HepG2 (cell line): Measurements from ENCODE around the gene ZNF700. TPM values are rescaled to one million over a fixed set of nuclear protein-coding genes. Genes with fewer than 3 reads are reported as not detected.

ENCODE experiments used
- ATAC-seq: fragments of 200-7000 bp; cut with Tn5 transposase; 3 replicates; pipeline ENCODE4 v1.9.1; 2020; ENCODE audit warnings: mild to moderate bottlenecking, moderate library complexity
- BruUV-seq: library from RNA; stranded (reverse); fragments of 400-500 nt; replicated peaks from 2 replicates; lab custom pipeline; 2021; lab: Mats Ljungman, UMichigan
- CTCF ChIA-PET: fragments of 300-600 bp; formaldehyde crosslinking; extraction: SDS; loops from one replicate; lab custom pipeline; 2021; ENCODE audit warnings: low total read pairs, inconsistent platforms, low intra/inter-chr PET ratio; lab: Yijun Ruan, JAX
- POLR2A ChIA-PET: fragments of 350-600 bp; sonication (Branson Sonifier 250); formaldehyde crosslinking; loops from one replicate; lab custom pipeline; 2020; ENCODE audit warnings: antibody characterized with exemption, inconsistent platforms; lab: Yijun Ruan, JAX
- DNase-seq: peaks from one replicate; pipeline ENCODE4 v3.0.0-alpha.2; 2015; ENCODE audit warnings: low spot score
- FAIRE-seq: peaks from 3 replicates; lab custom pipeline; 2011; peaks lifted over from hg19 to GRCh38; lab: Jason Lieb, UNC
- H2AFZ ChIP-seq: one replicate; pipeline ENCODE4 v1.6.1; 2011; ENCODE audit warnings: low read length, inconsistent platforms
- H3K27ac ChIP-seq: fragments of 300-600 bp; 3 replicates; pipeline ENCODE4 v1.8.0; 2011; ENCODE audit warnings: mixed run types, mild to moderate bottlenecking, mixed read lengths, low read length, inconsistent platforms; ENCODE audit not compliant: insufficient read depth; ENCODE audit errors: extremely low read length
- H3K27me3 ChIP-seq, 2 experiments: fragments of 200-600 bp in 1 of 2; 2 replicates in 1 of 2; 3 replicates in 1 of 2; pipeline versions ENCODE4 v1.6.0 to v1.8.0; 2011; ENCODE audit warnings: low read length in 2 of 2, mild to moderate bottlenecking in 2 of 2, moderate library complexity in 2 of 2, inconsistent platforms in 1 of 2; ENCODE audit not compliant: insufficient read depth in 2 of 2, control insufficient read depth in 1 of 2
- H3K36me3 ChIP-seq, 2 experiments: fragments of 200-600 bp in 1 of 2; replicated peaks in 1 of 2; 2 replicates in 1 of 2; 3 replicates in 1 of 2; pipeline versions ENCODE4 v1.5.1 to v1.8.0; 2011; ENCODE audit warnings: low read length in 2 of 2, inconsistent platforms in 1 of 2; ENCODE audit not compliant: insufficient read depth in 2 of 2, control insufficient read depth in 1 of 2
- H3K4me1 ChIP-seq: 2 replicates; pipeline ENCODE4 v1.5.1; 2012; ENCODE audit warnings: low read length, inconsistent platforms; ENCODE audit not compliant: insufficient read depth
- H3K4me2 ChIP-seq: 2 replicates; pipeline ENCODE4 v1.6.0; 2011; ENCODE audit warnings: low read depth, low read length, inconsistent platforms
- H3K4me3 ChIP-seq, 3 experiments: fragments of 200-600 bp in 1 of 3; sonication (generic), shearing (Covaris generic) in 1 of 3; replicated peaks in 1 of 3; 2 replicates each; pipeline ENCODE4 v1.5.1; 2011 to 2016; ENCODE audit warnings: low read length in 3 of 3, inconsistent platforms in 2 of 3, low read depth in 2 of 3, mild to moderate bottlenecking in 2 of 3, control low read depth in 1 of 3, mixed read lengths in 1 of 3; ENCODE audit not compliant: insufficient read depth in 1 of 3
- H3K79me2 ChIP-seq: one replicate; pipeline ENCODE4 v1.6.1; 2011; ENCODE audit warnings: low read length, inconsistent platforms; ENCODE audit not compliant: insufficient read depth
- H3K9ac ChIP-seq: 2 replicates; pipeline ENCODE4 v1.6.0; 2011; ENCODE audit warnings: mild to moderate bottlenecking, low read depth, low read length, inconsistent platforms; ENCODE audit not compliant: insufficient read depth
- H3K9me3 ChIP-seq: 2 replicates; pipeline ENCODE4 v1.5.1; 2012; ENCODE audit warnings: mild to moderate bottlenecking, low read length
- H4K20me1 ChIP-seq: 2 replicates; pipeline ENCODE4 v1.6.0; 2011; ENCODE audit warnings: inconsistent platforms, mild to moderate bottlenecking, low read length, moderate library complexity; ENCODE audit not compliant: insufficient read depth
- CENPX ChIP-seq: sonication (generic); formaldehyde crosslinking; IDR thresholded peaks from 2 replicates; pipeline ENCODE4 v1.9.0; 2021; ENCODE audit warnings: mild to moderate bottlenecking, missing genetic modification reagents, moderate library complexity
- CHD4 ChIP-seq: fragments of 200-600 bp; sonication (generic); IDR thresholded peaks from 2 replicates; pipeline ENCODE4 v1.7.0; 2017; ENCODE audit warnings: mild to moderate bottlenecking, low read length, borderline replicate concordance
- GATA4 ChIP-seq: sonication (generic); IDR thresholded peaks from 2 replicates; pipeline ENCODE4 v1.6.1; 2016; ENCODE audit warnings: antibody characterized with exemption, low read depth, borderline replicate concordance
- MBD4 ChIP-seq: IDR thresholded peaks from 2 replicates; pipeline ENCODE4 v1.6.1; 2012; ENCODE audit warnings: low read length, inconsistent platforms, borderline replicate concordance
- MTF2 ChIP-seq: sonication (generic); formaldehyde crosslinking; IDR thresholded peaks from 2 replicates; pipeline ENCODE4 v1.5.0; 2020; ENCODE audit warnings: missing genetic modification reagents, borderline replicate concordance
- NFIB ChIP-seq: sonication (generic); formaldehyde crosslinking; IDR thresholded peaks from 2 replicates; pipeline ENCODE4 v1.9.0; 2021; ENCODE audit warnings: missing genetic modification reagents, mild to moderate bottlenecking, borderline replicate concordance
- ONECUT2 ChIP-seq: sonication (generic); formaldehyde crosslinking; IDR thresholded peaks from 2 replicates; pipeline ENCODE4 v1.4.0; 2020; ENCODE audit warnings: missing genetic modification reagents
- RBFOX2 ChIP-seq: fragments of 200-400 bp; formaldehyde crosslinking; IDR thresholded peaks from 2 replicates; pipeline ENCODE4 v1.6.1; 2017; ENCODE audit warnings: low read depth, mild to moderate bottlenecking, low read length
- TARDBP ChIP-seq: sonication (generic); formaldehyde crosslinking; IDR thresholded peaks from 2 replicates; pipeline ENCODE4 v1.8.0; 2022; ENCODE audit warnings: mild to moderate bottlenecking, missing genetic modification reagents
- ZFP41 ChIP-seq: sonication (generic); formaldehyde crosslinking; IDR thresholded peaks from 2 replicates; pipeline ENCODE4 v1.4.0; 2020; ENCODE audit warnings: mild to moderate bottlenecking, missing genetic modification reagents, borderline replicate concordance
- ZHX2 ChIP-seq, 2 experiments: sonication (generic) in 1 of 2; formaldehyde crosslinking in 1 of 2; IDR thresholded peaks; 2 replicates each; pipeline versions ENCODE4 v1.6.1 to v1.9.0; 2014 to 2022; ENCODE audit warnings: antibody characterized with exemption in 1 of 2, borderline replicate concordance in 1 of 2, inconsistent platforms in 1 of 2, low read depth in 1 of 2, missing genetic modification reagents in 1 of 2
- ZNF17 ChIP-seq: sonication (generic); formaldehyde crosslinking; IDR thresholded peaks from 2 replicates; pipeline ENCODE4 v1.5.0; 2020; ENCODE audit warnings: mild to moderate bottlenecking, missing genetic modification reagents
- ZNF260 ChIP-seq: sonication (generic); formaldehyde crosslinking; IDR thresholded peaks from 2 replicates; pipeline ENCODE4 v1.4.0; 2020; ENCODE audit warnings: missing genetic modification reagents, low read depth, mild to moderate bottlenecking, borderline replicate concordance
- ZNF274 ChIP-seq: sonication (generic); formaldehyde crosslinking; IDR thresholded peaks from 2 replicates; pipeline ENCODE4 v1.5.1; 2020; ENCODE audit warnings: mild to moderate bottlenecking, missing genetic modification reagents
- ZNF569 ChIP-seq: sonication (generic); formaldehyde crosslinking; IDR thresholded peaks from 2 replicates; pipeline ENCODE4 v1.5.0; 2020; ENCODE audit warnings: mild to moderate bottlenecking, missing genetic modification reagents, moderate library complexity, borderline replicate concordance
- ZSCAN12 ChIP-seq: sonication (generic); formaldehyde crosslinking; IDR thresholded peaks from 2 replicates; pipeline ENCODE4 v1.9.0; 2021; ENCODE audit warnings: mild to moderate bottlenecking, missing genetic modification reagents
- ZSCAN25 ChIP-seq: sonication (generic); formaldehyde crosslinking; IDR thresholded peaks from 2 replicates; pipeline ENCODE4 v1.8.0; 2022; ENCODE audit warnings: mild to moderate bottlenecking, missing genetic modification reagents
- ZUFSP ChIP-seq: sonication (generic); formaldehyde crosslinking; IDR thresholded peaks from 2 replicates; pipeline ENCODE4 v1.9.0; 2021; ENCODE audit warnings: missing genetic modification reagents, mild to moderate bottlenecking, borderline replicate concordance
- WGBS: methylation state at CpG from one replicate; pipeline ENCODE4 v1.1.6; 2017; ENCODE audit warnings: low lambda C conversion rate; 5-methylcytosine and 5-hydroxymethylcytosine counted together
- in situ Hi-C: cut with HindIII; loops from 2 replicates; pipeline ENCODE4 v1.10.0; 2017; ENCODE audit warnings: low pct_unique_long_range_greater_than_20kb; ENCODE audit not compliant: extremely low pct_ligation_motif_present
- intact Hi-C: fragments of 100-400 bp; cut with micrococcal nuclease; formaldehyde crosslinking; loops from one replicate; pipeline ENCODE4 v1.10.0; 2022; ENCODE audit not compliant: unreplicated experiment
- polyA plus RNA-seq, 8 experiments: library from polyadenylated mRNA; depleted of rRNA in 3 of 8; stranded (reverse) in 7 of 8; unstranded in 1 of 8; fragments of >200 nt; fragmentation: Illumina TruSeq in 4 of 8; extraction: Trizol in 4 of 8; gene quantifications; 2 replicates each; pipeline versions ENCODE4 v1.2.1 to v1.2.3, GENCODE V29; 2011 to 2016; ENCODE audit warnings: low read depth in 4 of 8, missing spikeins in 1 of 8, mixed read lengths in 1 of 8; ENCODE audit not compliant: insufficient read depth in 1 of 8
- total RNA-seq, 5 experiments: library from RNA; depleted of rRNA; stranded (reverse); fragments of >200 nt; fragmentation: Illumina TruSeq; extraction: Trizol; gene quantifications; 2 replicates each; pipeline ENCODE4 v1.2.3, GENCODE V29; 2016; ENCODE audit warnings: low read depth in 1 of 5

The ZNF700 gene
- total and polyA plus RNA-seq, 2 of the 13 experiments (the other 11 are each of a cell fraction or from before 2014, with no cell fraction given): 6.0 to 12.8 TPM

- CTCF ChIA-PET: no interaction called here
- Histone ChIP-seq H3K27ac (no peak overlapping the region), H3K9ac (no peak overlapping the region), H3K9me3 (peaks cover 21% of the 10 kb centered on the region), H3K36me3 (peaks cover 17 to 45% of the 10 kb centered on the region in 2 experiments), H3K4me3 (no peak overlapping the region), H3K4me2 (no peak overlapping the region), H3K27me3 (no peaks in the 10 kb centered on the region), H3K4me1 (no peaks in the 10 kb centered on the region), H2AFZ (no peak overlapping the region), H4K20me1 (no peaks in the 10 kb centered on the region; the same call in 1 of the 2 replicates), H3K79me2 (peaks cover 1% of the 10 kb centered on the region)
- FAIRE-seq: no peak
- no peak for TF ChIP-seq MTF2 (CRISPR knock-in tag)
- no peak for TF ChIP-seq RBFOX2
- TF ChIP-seq ZSCAN25 (CRISPR knock-in tag): no peak
- TF ChIP-seq ZNF569: no peak
- no peak for TF ChIP-seq ZUFSP (CRISPR knock-in tag)
- no peak for TF ChIP-seq GATA4
- TF ChIP-seq ONECUT2: no peak
- no peak for TF ChIP-seq ZSCAN12 (CRISPR knock-in tag)
- no peak for TF ChIP-seq ZNF274 (CRISPR knock-in tag)
- no peak for TF ChIP-seq TARDBP
- TF ChIP-seq ZFP41 (CRISPR knock-in tag): no peak
- no peak for TF ChIP-seq ZNF260 (CRISPR knock-in tag)
- TF ChIP-seq ZNF17 (CRISPR knock-in tag): no peak
- no peak for TF ChIP-seq CHD4
- no peak for TF ChIP-seq NFIB (CRISPR knock-in tag)
- no peak for TF ChIP-seq ZHX2 (IDR thresholded peaks at IDR 0.05; ENCODE audit: low read depth)
- TF ChIP-seq ZHX2 (CRISPR knock-in tag; IDR thresholded peaks at IDR 0.05; ENCODE audit: borderline replicate concordance): no peak
- no peak for TF ChIP-seq MBD4
- TF ChIP-seq CENPX (CRISPR knock-in tag): no peak
- in situ Hi-C loops: no loop called here
- WGBS: over 99% methylated on average over 5 of the region's 5 CpGs
- POLR2A ChIA-PET: no interaction called here
- no peak for DNase-seq
- intact Hi-C loops: no loop called here
- no TSS peak for BruUV-seq
- no peak for ATAC-seq
These were observed 25.4 kb downstream of the ZNF700 start for GRCh38 chr19:11950312-11950711.
